ENCODE data around the gene MYRF. TPM values are rescaled to one million over a fixed set of nuclear protein-coding genes. Genes with fewer than 3 reads are reported as not detected.
A peak's percentile ranks its signal among the peaks of the same experiment; 100 is the strongest.

Gene MYRF
- total RNA-seq, 1 donor from 2014 or later, result 0.30 TPM

DNA sequence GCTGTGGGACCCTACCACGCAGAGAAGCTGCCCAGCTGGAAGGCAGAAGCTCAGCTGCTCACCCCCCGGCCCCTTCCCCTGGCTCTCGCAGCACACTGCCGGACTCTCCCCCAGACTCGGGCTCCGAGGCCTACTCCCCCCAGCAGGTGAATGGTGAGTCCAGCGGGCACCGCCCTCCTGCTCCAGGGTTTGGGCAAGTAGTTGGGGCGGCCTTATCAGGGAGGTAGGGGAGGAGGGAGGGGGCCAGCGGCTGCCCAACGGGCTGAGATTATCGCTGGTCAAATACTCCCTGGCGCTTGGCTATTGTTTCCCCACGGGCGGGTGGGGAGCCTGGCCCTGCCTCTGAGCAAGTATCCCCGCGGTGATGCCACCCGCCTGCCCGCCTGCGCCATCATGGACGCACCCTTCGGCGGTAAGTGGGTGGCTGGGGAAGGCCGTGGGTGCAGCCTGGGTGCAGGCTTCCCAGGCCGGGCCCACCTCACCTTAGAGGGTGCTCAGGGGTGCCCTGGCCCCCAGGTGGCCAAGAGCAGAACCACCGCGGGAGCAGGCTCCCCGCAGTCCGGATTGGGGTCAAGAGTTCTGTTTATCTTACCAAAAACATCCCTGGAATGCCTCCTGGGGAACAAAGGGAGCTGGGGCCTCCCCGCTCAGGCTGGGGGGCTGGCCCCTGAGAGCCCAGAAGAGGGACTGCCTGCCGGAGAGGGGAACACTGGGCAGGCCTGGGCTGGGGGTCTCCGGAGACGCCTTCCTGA is 16.9 kb downstream of the MYRF start:
- DNase-seq (ENCODE audit: missing footprints) (no peak), ATAC-seq (no peak)
- intact Hi-C loops (cut with DNase I), result no loop called here

- intact Hi-C loops (cut with DNase I), result no loop called here
- no peak for DNase-seq (ENCODE audit: missing footprints)
- ATAC-seq, result no peak
These were observed 17.7 kb downstream of the MYRF start for GRCh38 chr11:61769946-61770683.

DNA sequence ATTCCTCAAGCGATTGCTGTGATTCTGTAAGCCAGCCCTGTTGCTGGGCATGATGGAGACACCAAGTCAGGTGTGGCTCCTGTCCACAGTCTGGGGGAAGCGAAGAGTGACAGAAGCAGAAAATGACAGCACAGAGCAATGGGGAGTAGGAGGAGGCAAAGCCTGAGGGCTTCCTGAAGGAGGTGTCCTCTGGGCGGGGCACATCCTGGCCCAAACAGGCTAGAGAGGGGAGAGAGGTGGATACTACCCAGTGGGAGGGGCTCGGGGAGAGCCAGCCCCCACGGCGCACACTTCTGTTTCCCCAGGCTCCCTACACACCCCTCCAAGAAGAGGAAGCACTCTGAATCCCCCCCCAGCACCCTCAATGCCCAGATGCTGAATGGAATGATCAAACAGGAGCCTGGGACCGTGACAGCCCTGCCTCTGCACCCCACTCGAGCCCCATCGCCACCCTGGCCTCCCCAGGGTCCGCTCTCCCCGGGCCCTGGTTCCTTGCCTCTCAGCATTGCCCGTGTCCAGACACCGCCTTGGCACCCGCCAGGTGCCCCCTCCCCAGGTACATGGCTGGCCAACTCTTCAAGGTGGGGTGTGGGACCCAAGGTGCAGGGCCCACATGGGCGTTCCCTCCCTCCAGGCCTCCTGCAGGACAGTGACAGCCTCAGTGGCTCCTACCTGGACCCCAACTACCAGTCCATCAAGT is 18.9 kb downstream of the MYRF start:
- intact Hi-C loops (cut with DNase I), result no loop called here

GRCh38 chr11:61771985-61772455 is 19.6 kb downstream of the MYRF start:
- intact Hi-C loops (cut with DNase I), result no loop called here
- DNase-seq (ENCODE audit: missing footprints) (no peak), ATAC-seq (no peak)

More for the DNA sequence above, 18.9 kb downstream of the MYRF start:
- no peak for DNase-seq (ENCODE audit: missing footprints)
- no peak for ATAC-seq

- no peak for ATAC-seq
- intact Hi-C loops (cut with DNase I), result no loop called here
These were observed 20.9 kb downstream of the MYRF start for GRCh38 chr11:61773356-61773755.

DNA sequence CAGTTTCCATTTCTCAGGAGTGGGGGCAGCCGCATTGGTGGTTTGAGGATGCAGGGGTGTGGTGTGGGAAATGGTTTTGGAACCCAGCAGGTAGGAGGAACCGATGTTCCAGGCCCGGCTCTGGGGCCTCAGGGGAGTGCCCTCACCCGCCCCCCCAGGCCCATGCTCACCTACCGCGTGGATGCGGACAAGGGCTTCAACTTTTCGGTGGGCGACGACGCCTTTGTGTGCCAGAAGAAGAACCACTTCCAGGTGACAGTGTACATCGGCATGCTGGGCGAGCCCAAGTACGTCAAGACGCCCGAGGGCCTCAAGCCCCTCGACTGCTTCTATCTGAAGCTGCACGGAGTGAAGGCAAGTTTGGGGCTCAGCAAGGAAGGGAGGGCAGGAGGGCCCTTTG is 21.4 kb downstream of the MYRF start:
- intact Hi-C loops (cut with DNase I), result no loop called here
- no peak for DNase-seq (ENCODE audit: missing footprints)
- no peak for ATAC-seq

More at GRCh38 chr11:61773356-61773755, 20.9 kb downstream of the MYRF start:
- DNase-seq (ENCODE audit: missing footprints), result no peak

DNA sequence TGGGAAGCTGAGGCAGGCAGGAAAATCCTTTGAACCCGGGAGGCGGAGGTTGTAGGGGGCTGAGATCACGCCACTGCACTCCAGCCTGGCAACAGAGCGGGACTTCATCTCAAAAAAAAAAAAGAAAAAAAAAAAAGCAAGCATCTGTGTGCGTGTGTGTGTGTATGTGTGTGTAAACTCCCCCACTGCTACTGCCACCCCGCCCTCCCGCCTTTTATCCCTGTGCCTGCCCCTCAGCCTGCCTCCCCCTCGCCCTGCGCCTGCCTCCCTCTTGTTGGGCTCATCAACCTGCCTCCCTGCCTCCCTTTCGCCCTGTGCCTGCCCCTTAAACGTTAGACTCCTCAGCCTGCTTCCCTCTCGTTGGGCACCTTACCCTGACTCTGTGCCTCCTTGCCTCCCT is 22.0 kb downstream of the MYRF start:
- DNase-seq (ENCODE audit: missing footprints), result no peak

DNA sequence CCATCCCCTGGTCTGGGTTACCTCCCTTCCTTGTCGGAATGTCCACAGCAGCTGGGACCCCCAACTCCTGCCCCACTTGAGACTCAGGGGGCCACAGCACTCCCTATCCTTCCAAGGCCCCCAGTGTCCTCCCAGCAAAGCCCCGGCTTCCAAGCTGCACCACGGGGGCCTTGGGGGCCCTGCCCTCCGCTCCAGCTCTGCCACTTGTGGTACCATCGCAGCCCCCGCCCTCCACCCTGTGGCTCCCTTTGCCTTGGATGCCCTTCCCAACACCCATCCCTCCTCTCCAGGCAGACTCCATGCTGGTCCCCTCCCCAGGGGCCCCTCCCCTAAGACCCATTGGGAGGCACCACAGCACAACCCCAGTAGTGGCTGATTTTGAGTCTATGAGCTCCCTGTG is 22.7 kb downstream of the MYRF start:
- no peak for ATAC-seq
- intact Hi-C loops (cut with DNase I), result no loop called here

More for the DNA sequence above, 22.0 kb downstream of the MYRF start:
- intact Hi-C loops (cut with DNase I), result no loop called here
- ATAC-seq, result no peak

DNA sequence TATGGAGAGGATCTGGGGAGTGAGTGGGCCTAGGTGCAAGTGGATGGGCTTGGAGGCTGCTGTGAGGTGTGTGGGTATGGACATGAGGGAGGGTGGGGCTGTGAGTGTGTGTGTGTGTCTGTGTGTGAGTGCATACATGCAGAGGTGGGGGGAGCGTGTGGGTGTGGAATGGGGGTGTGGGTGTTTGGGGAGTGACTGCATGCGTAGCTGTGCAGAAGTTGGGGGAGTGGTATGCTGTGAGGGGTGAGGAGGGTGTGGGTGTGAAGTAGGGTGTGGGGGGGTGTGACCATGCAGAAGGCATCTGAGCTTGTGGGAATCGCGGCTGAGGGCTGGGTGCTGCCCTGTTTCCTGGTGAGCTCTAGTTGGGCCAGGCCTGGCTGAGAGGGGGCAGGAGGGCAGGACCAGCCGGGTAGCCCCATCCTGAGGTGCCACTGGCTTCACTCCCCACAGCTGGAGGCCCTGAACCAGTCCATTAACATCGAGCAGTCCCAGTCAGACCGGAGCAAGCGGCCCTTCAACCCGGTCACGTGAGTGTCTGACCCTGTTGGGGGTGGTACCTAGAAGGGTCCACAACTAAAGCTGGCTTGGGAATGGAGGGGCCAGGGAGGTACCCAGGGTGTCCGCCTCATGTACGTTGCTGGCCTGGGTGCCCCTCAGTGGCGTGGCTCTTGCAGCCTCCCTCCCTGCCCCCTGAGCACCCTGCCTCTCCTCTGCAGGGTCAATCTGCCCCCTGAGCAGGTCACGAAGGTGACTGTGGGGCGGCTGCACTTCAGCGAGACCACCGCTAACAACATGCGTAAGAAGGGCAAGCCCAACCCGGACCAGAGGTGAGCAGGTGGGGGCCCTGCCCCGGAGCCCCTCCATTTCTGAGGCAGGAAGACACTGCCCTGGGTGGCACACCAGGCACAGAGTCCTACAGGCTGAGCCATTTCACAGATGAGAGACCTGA is 23.4 kb downstream of the MYRF start:
- intact Hi-C loops (cut with DNase I), result no loop called here
- DNase-seq (ENCODE audit: missing footprints) (peak; percentile 16), ATAC-seq (no peak)

More for the DNA sequence above, 22.7 kb downstream of the MYRF start:
- DNase-seq (ENCODE audit: missing footprints), result no peak

DNA sequence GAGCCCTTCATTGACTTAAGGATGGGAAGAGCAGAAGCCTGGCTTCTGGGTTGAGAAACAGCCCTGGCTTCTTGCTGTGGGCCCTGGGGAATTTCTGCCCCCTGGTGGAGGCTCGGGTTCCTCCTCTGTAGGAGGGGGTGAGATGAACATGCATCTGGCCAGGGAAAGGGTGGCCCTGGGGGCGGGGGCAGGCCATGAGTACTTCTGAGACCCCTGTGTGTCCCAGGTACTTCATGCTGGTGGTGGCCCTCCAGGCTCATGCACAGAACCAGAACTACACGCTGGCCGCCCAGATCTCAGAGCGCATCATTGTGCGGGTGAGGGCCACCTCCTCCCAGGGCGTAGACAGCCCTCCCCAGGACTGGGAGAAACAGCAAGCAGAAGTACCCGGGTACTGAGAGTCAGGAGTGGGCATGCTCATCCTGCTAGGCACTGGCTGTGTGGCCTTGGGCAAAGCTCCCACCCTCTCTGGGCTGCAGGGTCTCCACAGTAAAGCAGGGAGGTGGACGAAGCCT is 24.2 kb downstream of the MYRF start:
- ATAC-seq, result no peak
- intact Hi-C loops (cut with DNase I), result no loop called here
- DNase-seq (ENCODE audit: missing footprints), result peak; percentile 37

DNA sequence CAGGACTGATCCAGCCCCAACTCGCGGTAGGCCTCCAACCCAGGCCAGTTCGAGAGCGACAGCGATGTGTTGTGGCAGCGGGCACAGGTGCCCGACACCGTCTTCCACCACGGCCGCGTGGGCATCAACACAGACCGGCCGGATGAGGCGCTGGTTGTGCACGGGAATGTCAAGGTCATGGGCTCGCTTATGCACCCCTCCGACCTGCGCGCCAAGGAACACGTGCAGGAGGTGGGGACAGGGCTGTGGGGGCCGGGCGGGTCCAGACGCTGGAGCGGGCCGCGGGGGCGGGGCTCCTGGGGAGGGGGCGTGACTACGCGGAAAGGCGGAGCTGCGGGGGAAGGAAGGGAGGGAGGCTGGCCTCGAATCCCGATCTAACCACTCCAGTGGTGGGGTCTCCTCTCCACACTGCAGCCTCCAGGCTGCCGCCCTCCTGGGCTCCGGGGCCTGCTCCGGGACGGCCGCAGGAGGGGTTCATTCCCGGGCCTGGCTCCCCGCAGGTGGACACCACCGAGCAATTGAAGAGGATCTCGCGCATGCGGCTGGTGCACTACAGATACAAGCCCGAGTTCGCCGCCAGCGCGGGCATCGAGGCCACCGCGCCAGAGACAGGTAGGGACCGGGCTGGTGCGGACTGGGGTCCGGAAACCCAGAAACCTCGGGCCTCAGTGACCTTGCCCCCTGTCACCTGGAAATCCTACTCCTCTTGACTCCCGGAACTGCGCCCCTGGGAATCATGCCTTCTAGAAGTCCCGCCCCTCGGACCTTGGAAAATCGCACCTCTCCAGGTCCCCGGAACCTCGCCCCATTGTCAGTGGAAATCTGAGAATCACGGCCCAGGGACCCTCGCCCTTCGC is 25.0 kb downstream of the MYRF start:
- intact Hi-C loops (cut with DNase I), result no loop called here
- DNase-seq (ENCODE audit: missing footprints) (peak; percentile 69), ATAC-seq (peak; percentile 66)

DNA sequence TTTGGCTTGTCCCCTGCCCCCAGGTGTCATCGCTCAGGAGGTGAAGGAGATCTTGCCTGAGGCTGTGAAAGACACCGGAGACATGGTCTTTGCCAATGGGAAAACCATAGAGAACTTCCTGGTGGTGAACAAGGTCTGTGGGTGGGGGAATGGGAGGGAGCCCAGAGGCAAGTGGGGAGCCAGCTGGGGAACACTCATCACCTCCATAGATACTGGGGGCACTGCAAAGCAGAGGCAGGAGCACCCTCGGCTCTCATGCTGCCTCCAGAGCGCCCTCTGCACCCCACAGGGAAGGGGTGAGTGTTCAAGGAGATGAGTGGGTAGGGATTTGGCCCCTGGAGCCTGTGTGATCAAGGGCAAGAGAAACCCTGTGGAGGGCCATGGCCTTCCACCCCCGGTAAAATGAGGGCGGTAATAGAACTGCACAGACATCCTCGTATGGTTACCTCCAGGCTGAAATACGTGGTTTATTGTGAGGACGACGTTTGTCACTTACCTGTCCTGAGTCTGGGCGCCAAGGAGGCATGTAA is 26.0 kb downstream of the MYRF start:
- no peak for ATAC-seq
- peak; percentile 7 for DNase-seq (ENCODE audit: missing footprints)
- intact Hi-C loops (cut with DNase I), result no loop called here

DNA sequence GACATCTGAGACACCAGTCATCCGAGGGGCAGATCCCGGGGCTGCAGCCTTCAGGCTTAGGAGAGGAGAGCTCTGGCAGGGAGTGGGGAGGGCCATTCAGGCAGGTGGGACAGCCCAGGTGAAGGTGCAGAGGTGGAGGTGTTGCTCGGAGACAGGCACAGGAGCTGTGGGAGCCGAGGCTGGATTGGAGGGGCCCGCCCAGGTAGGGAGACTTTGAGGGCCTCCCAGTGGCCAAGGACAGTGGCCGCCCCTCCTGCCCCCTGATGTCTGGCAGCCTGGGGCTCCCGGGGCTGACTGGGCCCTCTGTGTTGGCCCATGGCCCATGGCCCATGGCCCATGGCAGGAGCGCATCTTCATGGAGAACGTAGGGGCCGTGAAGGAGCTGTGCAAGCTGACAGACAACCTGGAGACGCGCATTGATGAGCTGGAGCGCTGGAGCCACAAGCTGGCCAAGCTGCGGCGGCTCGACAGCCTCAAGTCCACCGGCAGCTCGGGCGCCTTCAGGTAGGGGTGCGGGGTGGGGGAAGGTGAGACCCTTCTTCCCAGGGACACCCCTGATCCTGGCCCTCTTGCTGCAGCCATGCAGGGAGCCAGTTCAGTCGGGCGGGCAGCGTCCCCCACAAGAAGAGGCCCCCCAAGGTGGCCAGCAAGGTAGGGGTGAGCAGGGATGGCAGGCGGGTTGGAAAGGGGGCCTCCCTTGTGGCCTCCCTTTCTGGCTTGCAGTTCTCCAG is 26.6 kb downstream of the MYRF start:
- intact Hi-C loops (cut with DNase I), result no loop called here
- DNase-seq (ENCODE audit: missing footprints) (peak; percentile 60), ATAC-seq (no peak)

- intact Hi-C loops (cut with DNase I), result no loop called here
- DNase-seq (ENCODE audit: missing footprints), result peak; percentile 70
- no peak for ATAC-seq
These were observed 27.5 kb downstream of the MYRF start for GRCh38 chr11:61779666-61780525.

DNA sequence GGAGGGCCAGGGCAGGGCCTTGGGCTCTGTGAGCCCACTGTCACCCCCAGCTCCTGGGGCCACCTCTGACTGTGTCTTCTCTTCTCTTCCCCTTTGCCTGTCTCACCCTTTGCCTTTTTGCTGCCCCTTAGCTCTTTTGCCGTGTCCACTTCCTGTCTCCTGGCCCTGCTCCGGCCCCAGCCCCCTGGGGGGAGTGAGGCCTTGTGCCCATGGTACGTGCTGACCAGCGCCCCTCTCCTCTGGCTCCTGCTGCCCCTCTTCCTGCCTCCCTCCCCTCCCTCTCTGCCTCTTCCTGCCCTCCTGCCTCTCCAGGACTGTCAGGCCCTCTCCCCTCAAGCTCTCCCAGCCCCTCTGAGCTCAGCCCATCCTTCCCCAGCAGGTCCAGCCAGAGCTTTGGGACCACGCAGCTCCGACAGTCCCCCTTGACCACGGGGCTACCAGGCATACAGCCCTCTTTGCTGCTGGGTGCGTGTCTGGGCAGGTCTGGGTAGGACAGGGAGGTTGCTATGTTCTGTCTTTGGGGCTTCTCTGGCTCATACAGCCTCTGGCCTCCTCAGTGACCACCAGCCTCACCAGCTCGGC is 28.2 kb downstream of the MYRF start:
- ATAC-seq, result no peak
- DNase-seq (ENCODE audit: missing footprints), result peak; percentile 44
- intact Hi-C loops (cut with DNase I), result no loop called here
